Osteocyte (in vitro differentiated cells): Measurements from ENCODE around the gene CIB4. TPM values are rescaled to one million over a fixed set of nuclear protein-coding genes. Genes with fewer than 3 reads are reported as not detected.

ENCODE experiments used
- DNase-seq: peaks from one replicate; pipeline ENCODE4 v3.0.0; 2021; ENCODE audit warnings: mixed read lengths; ENCODE audit not compliant: unreplicated experiment; ENCODE audit errors: extremely low spot score
- H3K27ac Mint-ChIP-seq: one replicate; pipeline ENCODE4 v1.8.0; 2021; ENCODE audit warnings: mild to moderate bottlenecking, mixed read lengths; ENCODE audit not compliant: unreplicated experiment
- H3K27me3 Mint-ChIP-seq: one replicate; pipeline ENCODE4 v1.8.0; 2021; ENCODE audit warnings: mixed read lengths; ENCODE audit not compliant: unreplicated experiment
- H3K36me3 Mint-ChIP-seq: one replicate; pipeline ENCODE4 v1.8.0; 2021; ENCODE audit warnings: mixed read lengths; ENCODE audit not compliant: unreplicated experiment
- H3K4me1 Mint-ChIP-seq: one replicate; pipeline ENCODE4 v1.8.0; 2021; ENCODE audit warnings: mixed read lengths; ENCODE audit not compliant: unreplicated experiment
- H3K4me3 Mint-ChIP-seq: one replicate; pipeline ENCODE4 v1.8.0; 2021; ENCODE audit warnings: mild to moderate bottlenecking, moderate library complexity, mixed read lengths; ENCODE audit not compliant: unreplicated experiment
- H3K9me3 Mint-ChIP-seq: one replicate; pipeline ENCODE4 v1.8.0; 2021; ENCODE audit warnings: mixed read lengths; ENCODE audit not compliant: unreplicated experiment
- CTCF ChIP-seq: fragments of 200-600 bp; sonication (generic); IDR thresholded peaks from 2 replicates; pipeline ENCODE4 v1.5.0; 2021; ENCODE audit warnings: antibody characterized with exemption, mild to moderate bottlenecking, moderate library complexity
- total RNA-seq: library from RNA; stranded (reverse); gene quantifications from 2 replicates; pipeline ENCODE4 v1.2.1, GENCODE V29; 2021

Gene CIB4
- total RNA-seq, 1 donor from 2014 or later = not detected

- no peaks in the 10 kb centered on the region for H3K9me3 Mint-ChIP-seq
- H3K27ac Mint-ChIP-seq = no peak overlapping the region
- TF ChIP-seq CTCF = no peak
- peaks cover 5% of the 10 kb centered on the region for H3K4me1 Mint-ChIP-seq
- H3K36me3 Mint-ChIP-seq = no peaks in the 10 kb centered on the region
- DNase-seq = peak; percentile 34
- peaks cover 46% of the 10 kb centered on the region for H3K27me3 Mint-ChIP-seq
- no peak overlapping the region for H3K4me3 Mint-ChIP-seq
Measured at GRCh38 chr2:26642429-26642828, 1.3 kb upstream of the CIB4 start.

- no peak for TF ChIP-seq CTCF
- no peaks in the 10 kb centered on the region for H3K9me3 Mint-ChIP-seq
- no peaks in the 10 kb centered on the region for H3K36me3 Mint-ChIP-seq
- no peak overlapping the region for H3K4me3 Mint-ChIP-seq
- no peak for DNase-seq
- H3K27me3 Mint-ChIP-seq = peaks cover 32% of the 10 kb centered on the region
- H3K27ac Mint-ChIP-seq = no peak overlapping the region
- peaks cover 5% of the 10 kb centered on the region for H3K4me1 Mint-ChIP-seq
Measured at GRCh38 chr2:26640331-26640745, 828 bp downstream of the CIB4 start.

- H3K9me3 Mint-ChIP-seq = no peaks in the 10 kb centered on the region
- TF ChIP-seq CTCF = no peak
- no peak overlapping the region for H3K4me3 Mint-ChIP-seq
- no peaks in the 10 kb centered on the region for H3K36me3 Mint-ChIP-seq
- no peak for DNase-seq
- H3K27ac Mint-ChIP-seq = no peak overlapping the region
- H3K27me3 Mint-ChIP-seq = peaks cover 28% of the 10 kb centered on the region
- peaks cover 5% of the 10 kb centered on the region for H3K4me1 Mint-ChIP-seq
Measured at GRCh38 chr2:26639685-26640243, 1.4 kb downstream of the CIB4 start.

GRCh38 chr2:26637811-26638310, 3.3 kb downstream of the CIB4 start:
- Mint-ChIP-seq H3K27ac (no peak overlapping the region), H3K4me3 (no peak overlapping the region), H3K36me3 (no peaks in the 10 kb centered on the region), H3K27me3 (peaks cover 21% of the 10 kb centered on the region), H3K4me1 (peaks cover 5% of the 10 kb centered on the region), H3K9me3 (no peaks in the 10 kb centered on the region)
- no peak for DNase-seq
- TF ChIP-seq CTCF = no peak

- no peak for TF ChIP-seq CTCF
Measured at GRCh38 chr2:26636935-26637334, 4.2 kb downstream of the CIB4 start.

More at GRCh38 chr2:26636935-26637334, 4.2 kb downstream of the CIB4 start:
- no peak overlapping the region for H3K27ac Mint-ChIP-seq
- no peaks in the 10 kb centered on the region for H3K36me3 Mint-ChIP-seq
- DNase-seq = no peak
- H3K4me1 Mint-ChIP-seq = peaks cover 5% of the 10 kb centered on the region
- H3K9me3 Mint-ChIP-seq = no peaks in the 10 kb centered on the region
- H3K4me3 Mint-ChIP-seq = no peak overlapping the region
- H3K27me3 Mint-ChIP-seq = peaks cover 22% of the 10 kb centered on the region
